Ascending aorta (tissue), 2 donors: ENCODE data around the gene TACC3. TPM values are rescaled to one million over a fixed set of nuclear protein-coding genes. Genes with fewer than 3 reads are reported as not detected.

Experiments
- DNase-seq, 2 donors: peaks; one replicate each; pipeline ENCODE4 v3.0.0-alpha.2; 2019; ENCODE audit warnings: low spot score in 2 of 2
- H3K27ac ChIP-seq, 2 donors: fragments of 200-600 bp; sonication (generic); one replicate each; pipeline ENCODE4 v1.5.1; 2016 to 2017; ENCODE audit warnings: mild to moderate bottlenecking in 1 of 2
- H3K27me3 ChIP-seq: fragments of 200-600 bp; sonication (generic); one replicate; pipeline ENCODE4 v1.5.1; 2017
- H3K36me3 ChIP-seq, 2 donors: fragments of 200-600 bp; sonication (generic); one replicate each; pipeline ENCODE4 v1.5.1; 2016
- H3K4me1 ChIP-seq, 2 donors: fragments of 200-600 bp; sonication (generic); one replicate each; pipeline ENCODE4 v1.5.1; 2016 to 2017; ENCODE audit warnings: mild to moderate bottlenecking in 1 of 2
- H3K4me3 ChIP-seq, 2 donors: fragments of 200-600 bp; sonication (generic); one replicate each; pipeline ENCODE4 v1.5.1; 2016 to 2017; ENCODE audit warnings: mild to moderate bottlenecking in 1 of 2
- H3K9me3 ChIP-seq, 2 donors: fragments of 200-600 bp; sonication (generic); one replicate each; pipeline ENCODE4 v1.5.1; 2016
- intact Hi-C: fragments of 100-400 bp; cut with DNase I; formaldehyde crosslinking; loops from one replicate; pipeline ENCODE4 v1.15.1; 2023
- total RNA-seq: library from RNA; depleted of rRNA; stranded (reverse); fragments of >200 nt; gene quantifications from one replicate; pipeline ENCODE4 v1.1.0, GENCODE V29; 2016
- TF ChIP-seq, protein P1 (sequence below), 3 experiments: fragments of 200-600 bp in 2 of 3; fragments of 450-650 bp in 1 of 3; sonication (generic) in 2 of 3; IDR thresholded peaks; one replicate each; pipeline ENCODE4 v1.5.1; 2016 to 2019; ENCODE audit warnings: antibody characterized with exemption in 3 of 3, mild to moderate bottlenecking in 1 of 3, moderate library complexity in 1 of 3

The TACC3 gene
- total RNA-seq, 1 donor from 2014 or later, result 2.7 TPM

GRCh38 chr4:1783970-1784369, 62.6 kb downstream of the TACC3 start:
- Histone ChIP-seq H3K9me3 (no peaks in the 10 kb centered on the region), H3K27me3 (no peaks in the 10 kb centered on the region), H3K36me3 (no peaks in the 10 kb centered on the region), H3K4me1 (no peaks in the 10 kb centered on the region), H3K27ac (no peak overlapping the region), H3K4me3 (no peak overlapping the region)
- TF ChIP-seq, protein P1, sequence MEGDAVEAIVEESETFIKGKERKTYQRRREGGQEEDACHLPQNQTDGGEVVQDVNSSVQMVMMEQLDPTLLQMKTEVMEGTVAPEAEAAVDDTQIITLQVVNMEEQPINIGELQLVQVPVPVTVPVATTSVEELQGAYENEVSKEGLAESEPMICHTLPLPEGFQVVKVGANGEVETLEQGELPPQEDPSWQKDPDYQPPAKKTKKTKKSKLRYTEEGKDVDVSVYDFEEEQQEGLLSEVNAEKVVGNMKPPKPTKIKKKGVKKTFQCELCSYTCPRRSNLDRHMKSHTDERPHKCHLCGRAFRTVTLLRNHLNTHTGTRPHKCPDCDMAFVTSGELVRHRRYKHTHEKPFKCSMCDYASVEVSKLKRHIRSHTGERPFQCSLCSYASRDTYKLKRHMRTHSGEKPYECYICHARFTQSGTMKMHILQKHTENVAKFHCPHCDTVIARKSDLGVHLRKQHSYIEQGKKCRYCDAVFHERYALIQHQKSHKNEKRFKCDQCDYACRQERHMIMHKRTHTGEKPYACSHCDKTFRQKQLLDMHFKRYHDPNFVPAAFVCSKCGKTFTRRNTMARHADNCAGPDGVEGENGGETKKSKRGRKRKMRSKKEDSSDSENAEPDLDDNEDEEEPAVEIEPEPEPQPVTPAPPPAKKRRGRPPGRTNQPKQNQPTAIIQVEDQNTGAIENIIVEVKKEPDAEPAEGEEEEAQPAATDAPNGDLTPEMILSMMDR (IDR thresholded peaks at IDR 0.05), result no peak
- no peak for DNase-seq
- intact Hi-C loops, result no loop called here

DNA sequence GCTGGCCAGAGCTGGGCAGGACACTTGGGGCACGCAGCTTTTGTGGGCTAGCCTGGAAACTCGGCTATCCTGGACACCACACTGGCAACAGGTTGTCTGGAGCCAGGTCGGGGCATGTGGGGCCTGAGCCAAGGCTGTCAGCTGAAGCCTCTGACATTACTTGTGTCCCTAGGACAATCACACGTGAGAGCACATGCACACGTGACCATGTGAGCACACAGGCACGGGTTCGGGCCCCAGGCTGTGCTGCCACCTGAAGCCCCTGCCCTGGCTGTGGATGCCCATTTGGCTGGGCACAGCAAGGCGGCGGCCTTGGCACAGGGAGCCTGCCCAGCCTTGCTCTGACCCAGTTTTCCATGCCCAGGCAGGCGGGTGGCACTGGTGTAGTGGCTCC, 63.1 kb downstream of the TACC3 start:
- H3K27ac ChIP-seq, result no peak overlapping the region
- no peak overlapping the region for H3K4me3 ChIP-seq
- TF ChIP-seq, protein P1 (IDR thresholded peaks at IDR 0.05), result no peak

DNA sequence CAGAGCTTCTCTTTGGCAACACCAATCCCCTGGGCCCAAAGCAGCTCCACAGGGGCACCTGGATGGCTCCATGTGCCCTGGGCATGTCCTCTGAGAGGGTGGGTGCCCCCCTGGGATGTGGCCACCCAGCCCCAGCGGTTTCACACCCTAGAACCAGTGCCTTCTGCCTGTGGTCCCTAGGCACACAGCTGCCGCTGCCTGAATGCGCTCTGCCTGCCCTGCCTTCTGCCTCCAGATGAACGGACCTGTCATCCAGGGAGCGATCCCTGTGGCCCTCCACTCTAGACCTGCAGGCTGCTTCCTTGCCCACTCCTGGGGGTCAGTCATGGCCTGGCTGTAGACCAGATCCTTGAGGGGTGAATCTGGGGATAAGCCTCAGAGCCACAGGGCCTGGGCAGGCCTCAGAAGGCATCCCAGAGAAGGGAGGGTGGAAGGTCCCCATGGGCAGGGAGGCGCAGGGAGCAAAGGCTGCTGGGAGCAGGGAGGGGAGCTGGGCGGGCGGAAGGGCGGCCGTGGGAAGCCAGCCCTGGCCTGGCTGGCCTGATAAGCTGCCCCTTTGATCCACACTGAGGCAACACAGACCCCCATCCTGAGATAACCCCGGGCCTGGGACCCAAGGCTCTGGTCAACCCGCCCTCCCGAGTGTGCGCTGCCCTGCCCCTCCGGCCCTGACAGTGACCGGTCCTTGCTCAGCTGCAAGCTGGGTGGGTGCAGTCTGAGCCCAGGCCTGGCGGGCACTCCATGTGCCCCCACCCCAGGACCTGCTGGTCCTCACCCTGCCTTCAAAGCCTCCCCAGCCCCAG, 63.7 kb downstream of the TACC3 start:
- Histone ChIP-seq H3K9me3 (no peaks in the 10 kb centered on the region), H3K27me3 (no peaks in the 10 kb centered on the region), H3K4me3 (no peak overlapping the region), H3K36me3 (no peaks in the 10 kb centered on the region), H3K27ac (no peak overlapping the region), H3K4me1 (no peaks in the 10 kb centered on the region)
- DNase-seq, result no peak
- TF ChIP-seq, protein P1 (IDR thresholded peaks at IDR 0.05), result no peak
- intact Hi-C loops, result no loop called here

More for the DNA sequence above, 63.1 kb downstream of the TACC3 start:
- Histone ChIP-seq H3K9me3 (no peaks in the 10 kb centered on the region), H3K36me3 (no peaks in the 10 kb centered on the region), H3K27me3 (no peaks in the 10 kb centered on the region), H3K4me1 (no peaks in the 10 kb centered on the region)
- DNase-seq, result no peak
- intact Hi-C loops, result no loop called here

DNA sequence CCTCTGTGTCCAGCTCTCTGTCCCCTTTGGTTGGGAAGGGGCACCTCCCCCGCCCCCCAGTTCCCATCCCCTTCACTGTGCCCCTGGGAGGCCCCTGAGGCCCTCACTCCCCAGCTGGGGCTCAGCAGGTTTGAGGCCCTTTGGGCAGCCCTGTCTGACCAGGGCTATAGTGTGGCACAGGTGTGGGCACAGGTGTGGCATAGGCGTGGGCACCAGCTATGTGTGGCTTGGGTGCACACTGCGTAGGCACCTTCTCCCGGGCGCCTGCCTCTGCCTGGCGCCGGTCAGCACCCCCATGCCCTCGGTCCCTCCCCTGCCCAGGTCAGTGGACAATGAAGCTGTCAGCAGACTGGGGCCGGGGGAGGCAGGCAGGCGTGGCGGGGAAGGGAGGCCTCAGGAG, 64.3 kb downstream of the TACC3 start:
- no peaks in the 10 kb centered on the region for H3K4me1 ChIP-seq
- no peak overlapping the region for H3K27ac ChIP-seq
- H3K9me3 ChIP-seq, result no peaks in the 10 kb centered on the region
- no peak for DNase-seq
- H3K27me3 ChIP-seq, result no peaks in the 10 kb centered on the region
- H3K36me3 ChIP-seq, result no peaks in the 10 kb centered on the region
- TF ChIP-seq, protein P1 (IDR thresholded peaks at IDR 0.05), result no peak
- H3K4me3 ChIP-seq, result no peak overlapping the region
- intact Hi-C loops, result no loop called here

GRCh38 chr4:1786544-1787362, 65.4 kb downstream of the TACC3 start:
- intact Hi-C loops, result no loop called here
- H3K4me1 ChIP-seq, result no peaks in the 10 kb centered on the region
- H3K27me3 ChIP-seq, result no peaks in the 10 kb centered on the region
- H3K4me3 ChIP-seq, result no peak overlapping the region
- H3K9me3 ChIP-seq, result no peaks in the 10 kb centered on the region
- DNase-seq, result no peak
- H3K27ac ChIP-seq, result no peak overlapping the region
- H3K36me3 ChIP-seq, result no peaks in the 10 kb centered on the region
- TF ChIP-seq, protein P1 (IDR thresholded peaks at IDR 0.05), result no peak
